ENCODE results near the gene SSBP4. TPM values are rescaled to one million over a fixed set of nuclear protein-coding genes. Genes with fewer than 3 reads are reported as not detected.

SSBP4 gene
- total RNA-seq, 2 experiments from 2014 or later, result 198 to 204 TPM

GRCh38 chr19:18477042-18477779 is 58.0 kb downstream of the SSBP4 start:
- H3K9me3 Mint-ChIP-seq (ENCODE audit: insufficient read depth), result no peaks in the 10 kb centered on the region
- CTCF ChIA-PET, result interaction anchor here (0.6 to 1.0 kb wide), 2 partner anchors 10 to 42 kb away, joined by 3 to 4 read pairs; no protein-coding TSS in a partner anchor

GRCh38 chr19:18477974-18478373 is 58.8 kb downstream of the SSBP4 start:
- ATAC-seq (no peak), DNase-seq (no peak)
- Mint-ChIP-seq H3K4me3 (no peak overlapping the region), H3K27ac (peak overlapping the region; percentile 85), H3K9me3 (ENCODE audit: insufficient read depth) (no peaks in the 10 kb centered on the region), H3K4me1 (ENCODE audit: low read depth) (peaks cover 75% of the 10 kb centered on the region), H3K27me3 (ENCODE audit: low read depth) (no peaks in the 10 kb centered on the region), H3K36me3 (ENCODE audit: low read depth) (peaks cover 6% of the 10 kb centered on the region)
- ChIA-PET POLR2A (interaction anchor here (0.6 to 1.5 kb wide), 2 partner anchors 29 to 44 kb away, joined by 4 read pairs; no protein-coding TSS in a partner anchor), CTCF (interaction anchor here (0.7 to 5.8 kb wide), 5 partner anchors 16 to 110 kb away, joined by 3 to 29 read pairs (median 3); partner anchors contain the start of gene ELL)

More at GRCh38 chr19:18477042-18477779, 58.0 kb downstream of the SSBP4 start:
- H3K4me1 Mint-ChIP-seq (ENCODE audit: low read depth), result peaks cover 74% of the 10 kb centered on the region
- ATAC-seq, result no peak
- no peaks in the 10 kb centered on the region for H3K27me3 Mint-ChIP-seq (ENCODE audit: low read depth)
- POLR2A ChIA-PET, result interaction anchor here (1.5 kb wide), 1 partner anchor 30 kb away, joined by 4 read pairs; no protein-coding TSS in a partner anchor
- H3K36me3 Mint-ChIP-seq (ENCODE audit: low read depth), result peaks cover 5% of the 10 kb centered on the region
- H3K27ac Mint-ChIP-seq, result peak overlapping the region; percentile 85
- no peak overlapping the region for H3K4me3 Mint-ChIP-seq
- no peak for DNase-seq

GRCh38 chr19:18478545-18479311 is 59.5 kb downstream of the SSBP4 start:
- H3K9me3 Mint-ChIP-seq (ENCODE audit: insufficient read depth), result no peaks in the 10 kb centered on the region
- POLR2A ChIA-PET, result interaction anchor here (0.6 to 1.5 kb wide), 3 partner anchors 28 to 441 kb away, joined by 4 read pairs; partner anchors contain the start of genes COPE and DDX49
- H3K27ac Mint-ChIP-seq, result peak overlapping the region; percentile 85
- peaks cover 82% of the 10 kb centered on the region for H3K4me1 Mint-ChIP-seq (ENCODE audit: low read depth)
- peak overlapping the region; percentile 59 for H3K4me3 Mint-ChIP-seq
- DNase-seq, result peak; percentile 73
- ATAC-seq, result peak; percentile 67
- peaks cover 8% of the 10 kb centered on the region for H3K36me3 Mint-ChIP-seq (ENCODE audit: low read depth)
- CTCF ChIA-PET, result interaction anchor here (0.7 to 5.8 kb wide), 5 partner anchors 17 to 109 kb away, joined by 3 to 29 read pairs (median 3); partner anchors contain the start of gene ELL
- H3K27me3 Mint-ChIP-seq (ENCODE audit: low read depth), result no peaks in the 10 kb centered on the region

GRCh38 chr19:18480006-18480691 is 61.0 kb downstream of the SSBP4 start:
- Mint-ChIP-seq H3K36me3 (ENCODE audit: low read depth) (peaks cover 8% of the 10 kb centered on the region), H3K27ac (peak overlapping the region; percentile 85), H3K27me3 (ENCODE audit: low read depth) (no peaks in the 10 kb centered on the region), H3K9me3 (ENCODE audit: insufficient read depth) (no peaks in the 10 kb centered on the region), H3K4me1 (ENCODE audit: low read depth) (peaks cover 75% of the 10 kb centered on the region), H3K4me3 (no peak overlapping the region)
- CTCF ChIA-PET, result interaction anchor here (1.1 to 5.8 kb wide), 5 partner anchors 10 to 41 kb away, joined by 3 to 29 read pairs (median 3); partner anchors contain the start of gene ELL
- ATAC-seq (no peak), DNase-seq (no peak)
- POLR2A ChIA-PET, result no interaction called here

- DNase-seq, result no peak
- Mint-ChIP-seq H3K36me3 (ENCODE audit: low read depth) (peaks cover 8% of the 10 kb centered on the region), H3K9me3 (ENCODE audit: insufficient read depth) (no peaks in the 10 kb centered on the region), H3K27ac (no peak overlapping the region), H3K4me3 (no peak overlapping the region), H3K27me3 (ENCODE audit: low read depth) (no peaks in the 10 kb centered on the region), H3K4me1 (ENCODE audit: low read depth) (peaks cover 76% of the 10 kb centered on the region)
- no peak for ATAC-seq
- ChIA-PET POLR2A (interaction anchor here (0.5 to 1.4 kb wide), 3 partner anchors 24 to 49 kb away, joined by 3 read pairs; no protein-coding TSS in a partner anchor), CTCF (interaction anchor here (0.7 to 5.8 kb wide), 6 partner anchors 12 to 366 kb away, joined by 3 to 29 read pairs (median 4); partner anchors contain the start of gene ELL)
Measured at GRCh38 chr19:18481505-18482222, 62.5 kb downstream of the SSBP4 start.

- peak overlapping the region; percentile 34 for H3K27ac Mint-ChIP-seq
- peaks cover 8% of the 10 kb centered on the region for H3K36me3 Mint-ChIP-seq (ENCODE audit: low read depth)
- ChIA-PET POLR2A (interaction anchor here (0.7 to 1.4 kb wide), 2 partner anchors 36 to 309 kb away, joined by 3 to 4 read pairs; no protein-coding TSS in a partner anchor), CTCF (interaction anchor here (1.3 to 5.8 kb wide), 6 partner anchors 13 to 105 kb away, joined by 3 to 29 read pairs (median 6); partner anchors contain the start of genes ELL and REX1BD)
- H3K9me3 Mint-ChIP-seq (ENCODE audit: insufficient read depth), result no peaks in the 10 kb centered on the region
- ATAC-seq (no peak), DNase-seq (no peak)
- no peaks in the 10 kb centered on the region for H3K27me3 Mint-ChIP-seq (ENCODE audit: low read depth)
- peaks cover 76% of the 10 kb centered on the region for H3K4me1 Mint-ChIP-seq (ENCODE audit: low read depth)
- H3K4me3 Mint-ChIP-seq, result no peak overlapping the region
Measured at GRCh38 chr19:18483119-18483890, 64.1 kb downstream of the SSBP4 start.

Small RNAs within 50 kb of the gene (microRNA-seq; reads per million reads assigned to microRNA genes)
- not detected for gene MIR3189

Other genes starting within 250 kb of the SSBP4 start
- gene IFI30, start 245.6 kb upstream of the SSBP4 start, total RNA-seq, result 10 to 100 TPM; 67.4 to 72.3 TPM
- gene MPV17L2, start 226.2 kb upstream of the SSBP4 start, total RNA-seq, result 10 to 100 TPM in 1 of 2 experiments, 1 to 10 TPM in 1; 9.2 to 10.9 TPM
- 1 to 10 TPM; 5.6 to 6.2 TPM for gene RAB3A, start 215.4 kb upstream of the SSBP4 start, total RNA-seq
- under 1 TPM in 1 of 2 experiments, not detected in 1; 0.08 TPM for gene PDE4C, start 193.0 kb upstream of the SSBP4 start, total RNA-seq
- 1 to 10 TPM; 3.7 to 4.2 TPM for gene IQCN, start 144.9 kb upstream of the SSBP4 start, total RNA-seq
- gene JUND, start 137.8 kb upstream of the SSBP4 start, total RNA-seq, result 100 to 1,000 TPM; 462 to 469 TPM
- gene LSM4, start 96.3 kb upstream of the SSBP4 start, total RNA-seq, result 100 to 1,000 TPM; 199 to 215 TPM
- 10 to 100 TPM; 30.1 to 34.5 TPM for gene PGPEP1, start 78.8 kb upstream of the SSBP4 start, total RNA-seq
- gene GDF15, start 33.2 kb upstream of the SSBP4 start, total RNA-seq, result not detected
- gene LRRC25, start 21.8 kb upstream of the SSBP4 start, total RNA-seq, result under 1 TPM; 0.53 to 0.68 TPM
- gene ISYNA1, start 18.7 kb downstream of the SSBP4 start, total RNA-seq, result 10 to 100 TPM; 26.7 to 33.5 TPM
- gene ELL, start 102.7 kb downstream of the SSBP4 start, total RNA-seq, result 10 to 100 TPM; 20.8 to 22.3 TPM
- 100 to 1,000 TPM; 245 to 247 TPM for gene FKBP8, start 124.2 kb downstream of the SSBP4 start, total RNA-seq
- 100 to 1,000 TPM; 101 to 108 TPM for gene KXD1, start 138.5 kb downstream of the SSBP4 start, total RNA-seq
- 1,000 to 10,000 TPM; 1,452 to 1,556 TPM for gene UBA52, start 152.5 kb downstream of the SSBP4 start, total RNA-seq
- 10 to 100 TPM; 91.5 to 98.7 TPM for gene REX1BD, start 169.4 kb downstream of the SSBP4 start, total RNA-seq
- not detected for gene CRLF1, start 187.4 kb downstream of the SSBP4 start, total RNA-seq
- not detected for gene TMEM59L, start 193.5 kb downstream of the SSBP4 start, total RNA-seq
- gene KLHL26, start 217.6 kb downstream of the SSBP4 start, total RNA-seq, result 10 to 100 TPM; 13.2 to 13.4 TPM

Data from activated CD8-positive, alpha-beta T cell treated with anti-CD3 and anti-CD28 coated beads, Interleukin-2, amount 10 ng/mL, durations not matched to agents 7 days and 5 days (primary cell).